GM18526 (cell line): Measurements from ENCODE around the gene PRKCA.

Experiments
- POLR2A ChIP-seq: IDR thresholded peaks from 3 replicates; pipeline ENCODE4 v1.6.1; 2011; ENCODE audit not compliant: insufficient read length; ENCODE audit errors: extremely low read depth

PRKCA gene

DNA sequence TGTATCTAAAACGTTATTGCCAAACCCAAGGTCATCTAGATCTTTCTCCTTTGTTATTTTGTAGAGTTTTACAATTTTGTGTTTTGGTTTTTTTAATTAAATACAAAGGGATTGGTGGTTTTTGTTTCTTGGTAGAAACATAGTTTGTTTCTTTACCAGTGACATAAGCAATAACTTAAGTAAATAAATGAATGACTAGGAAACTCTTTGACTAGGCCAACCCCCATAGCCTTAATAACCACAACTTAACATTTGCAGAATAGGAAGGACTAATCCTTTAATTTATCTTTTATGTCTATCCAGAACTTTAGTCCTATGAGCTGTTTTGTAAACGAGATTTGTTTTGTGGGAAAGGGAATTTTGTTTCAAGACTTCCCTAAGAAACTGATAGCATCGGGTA, 162.5 kb downstream of the PRKCA start:
- TF ChIP-seq POLR2A: no peak

- TF ChIP-seq POLR2A: no peak
These were observed 163.3 kb downstream of the PRKCA start for GRCh38 chr17:66465701-66466100.

GRCh38 chr17:66466106-66466820, 163.8 kb downstream of the PRKCA start:
- no peak for TF ChIP-seq POLR2A

- TF ChIP-seq POLR2A: no peak
These were observed 164.5 kb downstream of the PRKCA start for GRCh38 chr17:66466840-66467367.

DNA sequence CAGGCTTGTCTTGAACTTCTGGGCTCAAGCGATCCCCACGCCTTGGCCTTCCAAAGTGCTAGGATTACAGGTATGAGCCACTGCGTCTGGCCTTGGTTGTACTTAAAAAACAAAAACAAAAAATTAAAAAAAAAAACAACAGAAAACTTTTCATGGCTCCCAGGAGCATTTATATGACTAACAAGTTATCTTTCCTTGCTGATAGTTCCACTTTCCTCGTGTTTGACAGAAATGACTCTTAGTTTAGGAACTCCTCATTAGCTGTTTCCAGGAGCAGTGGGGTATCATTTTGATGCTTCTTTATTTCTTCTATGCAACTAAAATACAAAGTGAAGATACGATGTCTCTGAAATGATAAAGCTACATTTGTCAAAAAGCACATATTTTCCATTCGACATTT, 165.4 kb downstream of the PRKCA start:
- no peak for TF ChIP-seq POLR2A

DNA sequence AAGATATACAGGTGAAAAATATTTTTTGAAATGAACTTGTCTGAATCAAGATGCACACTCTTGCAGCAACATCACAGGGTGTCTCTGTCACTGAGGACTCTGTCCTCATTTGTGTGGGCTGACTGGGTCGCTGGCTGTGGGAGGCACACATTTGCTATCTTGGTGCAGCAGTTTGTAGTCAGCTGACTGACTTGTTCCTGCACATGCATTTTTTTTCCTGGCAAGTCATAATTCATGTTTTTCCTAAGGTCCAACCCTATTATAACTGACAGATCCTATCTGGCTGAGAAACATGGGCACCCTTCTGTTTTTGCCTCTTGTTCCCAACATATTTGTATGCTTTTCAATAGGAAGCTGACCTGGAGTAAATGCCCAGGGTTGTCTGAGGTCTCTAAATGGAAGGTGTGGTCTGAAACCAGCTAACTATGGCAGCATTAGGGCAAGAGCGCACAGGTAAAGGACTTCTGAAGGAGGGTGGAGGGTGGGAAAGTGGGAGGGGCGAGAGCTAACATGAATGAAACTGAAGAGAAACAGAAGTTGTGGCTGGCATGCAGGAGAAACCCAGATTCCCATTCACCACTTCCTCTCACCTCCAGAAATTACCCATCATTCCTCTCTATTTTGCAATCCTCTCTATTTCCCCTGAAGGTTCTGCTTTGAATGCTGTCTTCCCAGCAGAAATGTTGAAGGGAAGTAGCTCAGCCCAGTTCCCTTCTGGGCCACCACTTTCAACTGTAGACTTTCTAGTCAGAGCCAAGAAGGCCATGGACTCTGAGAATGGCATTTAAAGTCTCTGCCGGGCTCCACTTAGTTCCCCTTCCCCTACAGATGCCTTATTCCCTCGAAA, 166.1 kb downstream of the PRKCA start:
- no peak for TF ChIP-seq POLR2A

DNA sequence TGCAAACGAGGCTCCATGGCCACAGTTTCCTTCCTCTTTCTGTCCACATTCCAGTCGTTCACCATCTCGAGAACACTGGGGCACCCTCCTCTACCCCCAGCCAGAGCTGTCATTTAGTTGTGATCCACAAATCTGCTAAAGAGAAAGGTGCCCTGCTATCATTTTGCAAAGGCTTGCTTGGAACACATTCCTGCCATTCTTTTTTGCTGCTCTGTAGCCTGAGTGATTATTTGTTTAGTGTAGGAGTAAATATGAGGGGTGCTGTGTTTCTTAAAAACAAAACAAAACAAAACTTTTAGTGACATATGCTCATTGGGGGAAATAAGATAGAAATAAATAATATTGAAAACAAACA, 166.7 kb downstream of the PRKCA start:
- no peak for TF ChIP-seq POLR2A

- no peak for TF ChIP-seq POLR2A
These were observed 167.0 kb downstream of the PRKCA start for GRCh38 chr17:66469461-66469860.

- TF ChIP-seq POLR2A: no peak
These were observed 167.5 kb downstream of the PRKCA start for GRCh38 chr17:66469890-66470289.

DNA sequence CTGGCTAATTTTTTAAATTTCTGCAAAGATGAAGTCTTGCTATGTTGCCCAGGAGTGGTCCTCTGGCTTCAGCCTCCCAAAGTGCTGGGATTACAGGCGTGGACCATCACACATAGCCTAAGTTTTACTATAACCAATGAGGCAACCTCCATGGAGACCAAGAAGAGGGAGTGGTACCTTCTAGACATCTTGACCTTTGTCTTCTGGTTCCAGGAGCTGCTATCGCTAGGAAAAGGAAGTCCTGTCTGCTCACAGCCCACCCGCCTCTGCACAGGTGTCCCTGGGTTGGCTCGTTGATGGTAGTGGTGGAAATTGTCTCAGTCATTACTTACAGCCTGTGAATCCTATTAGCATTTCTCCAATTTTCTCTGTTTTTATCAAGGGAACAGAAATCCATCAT, 169.7 kb downstream of the PRKCA start:
- TF ChIP-seq POLR2A: no peak

GRCh38 chr17:66474258-66474657, 171.8 kb downstream of the PRKCA start:
- no peak for TF ChIP-seq POLR2A

GRCh38 chr17:66474806-66475497, 172.5 kb downstream of the PRKCA start:
- TF ChIP-seq POLR2A: no peak

- TF ChIP-seq POLR2A: no peak
These were observed 173.6 kb downstream of the PRKCA start for GRCh38 chr17:66476014-66476413.

DNA sequence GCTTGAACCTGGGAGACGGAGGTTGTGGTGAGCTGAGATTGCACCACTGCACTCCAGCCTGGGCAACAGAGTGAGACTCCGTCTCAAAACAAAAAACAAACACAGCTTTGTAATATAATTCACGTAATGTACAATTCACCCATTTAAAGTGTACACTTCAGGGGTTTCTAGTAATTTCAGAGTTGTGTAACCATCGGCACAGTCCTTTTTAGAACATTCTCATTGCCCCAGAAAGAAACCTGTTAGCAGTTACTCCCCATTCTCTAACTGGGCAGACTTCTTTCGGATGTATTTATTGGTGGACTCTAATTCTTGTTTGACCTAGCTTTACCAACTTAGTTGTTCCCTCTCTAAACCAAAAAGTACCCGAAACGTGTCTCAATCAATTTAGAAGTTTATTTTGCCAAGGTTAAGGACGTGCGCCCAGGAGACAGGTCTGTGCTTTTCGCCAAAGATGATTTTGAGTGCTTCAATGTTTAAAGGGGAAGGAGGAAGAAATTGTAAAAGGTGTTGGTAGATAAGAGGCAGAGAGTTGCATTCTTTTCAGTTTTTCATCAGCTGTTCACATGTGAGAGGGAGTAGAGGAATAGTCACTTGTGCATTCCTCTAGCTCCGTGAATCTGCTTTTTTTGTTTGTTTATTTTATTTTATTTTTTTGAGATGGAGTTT, 175.3 kb downstream of the PRKCA start:
- TF ChIP-seq POLR2A: no peak

DNA sequence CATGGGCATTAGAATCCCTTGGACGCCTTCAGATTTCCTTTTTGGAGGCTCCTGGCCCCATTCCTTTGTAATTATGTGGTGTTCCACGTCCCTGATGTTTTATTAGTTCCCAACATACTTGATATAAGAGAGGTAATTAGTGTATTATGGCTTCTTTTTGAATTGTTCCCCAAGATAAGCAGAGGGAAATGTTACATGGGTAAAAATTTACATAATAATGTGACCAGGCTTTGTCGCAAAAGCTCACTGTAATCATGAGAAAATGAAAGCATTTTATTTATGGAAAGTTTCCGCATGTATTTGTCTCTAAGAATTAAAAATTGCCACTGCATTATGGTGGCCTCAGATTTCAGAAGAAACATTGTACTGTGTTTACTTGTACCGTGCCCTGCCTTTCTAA, 177.8 kb downstream of the PRKCA start:
- no peak for TF ChIP-seq POLR2A

DNA sequence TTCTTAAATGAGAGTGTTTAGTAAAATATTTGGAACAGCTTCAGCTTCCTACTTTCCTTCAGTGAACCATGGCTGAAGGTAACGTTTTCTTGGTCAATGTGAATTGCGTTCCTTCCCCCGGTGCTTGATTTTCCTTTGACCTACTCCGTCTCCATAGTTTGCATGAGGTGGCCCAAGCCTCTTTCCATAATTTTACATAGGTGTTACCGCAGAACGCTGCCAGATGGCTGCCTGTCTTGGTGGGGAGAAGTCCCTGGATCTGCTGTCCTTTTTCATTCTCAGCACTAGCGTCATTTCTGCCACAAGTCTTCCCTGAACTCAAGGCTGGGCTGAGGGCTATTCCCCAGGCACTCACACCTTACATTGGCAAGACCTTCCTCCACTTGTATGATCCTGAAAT, 178.4 kb downstream of the PRKCA start:
- no peak for TF ChIP-seq POLR2A

- no peak for TF ChIP-seq POLR2A
These were observed 178.9 kb downstream of the PRKCA start for GRCh38 chr17:66481271-66481670.
